HepG2 (cell line): ENCODE results near the gene CDH23.

Experiments used
- IKZF1 ChIP-seq: fragments of 450-650 bp; IDR thresholded peaks from 2 replicates; pipeline ENCODE4 v1.7.1; 2016
- SAFB2 ChIP-seq: sonication (generic); formaldehyde crosslinking; IDR thresholded peaks from 2 replicates; pipeline ENCODE4 v1.5.1; 2020; ENCODE audit warnings: missing genetic modification reagents, low read depth, mild to moderate bottlenecking, borderline replicate concordance

GRCh38 chr10:71511206-71511605 lies 114.5 kb downstream of the CDH23 start:
- TF ChIP-seq SAFB2 (no peak), IKZF1 (no peak)
